Activated naive CD4-positive, alpha-beta T cell treated with anti-CD3 and anti-CD28 coated beads for 36 hours (primary cell): Measurements from ENCODE around the gene MBOAT2. TPM values are rescaled to one million over a fixed set of nuclear protein-coding genes. Genes with fewer than 3 reads are reported as not detected.
"Not testable (repeated sequence)": the region's sequence is repeated elsewhere in the genome, so short reads cannot be mapped to it uniquely, and the experiment has no call there.

Experiments used
- CTCF ChIA-PET: fragments of 350-600 bp; sonication (Branson Sonifier 250); formaldehyde crosslinking; loops from one replicate; lab custom pipeline; 2021; ENCODE audit warnings: antibody characterized with exemption; lab: Charles Lee
- DNase-seq: peaks from one replicate; pipeline ENCODE4 v3.0.0-alpha.2; 2020
- H3K27ac Mint-ChIP-seq: one replicate; pipeline ENCODE4 v1.8.0; 2021; ENCODE audit warnings: mild to moderate bottlenecking, mixed read lengths
- H3K27me3 Mint-ChIP-seq: one replicate; pipeline ENCODE4 v1.8.0; 2021; ENCODE audit warnings: low read depth, mixed read lengths
- H3K36me3 Mint-ChIP-seq: one replicate; pipeline ENCODE4 v1.8.0; 2021; ENCODE audit warnings: low read depth, mixed read lengths
- H3K4me1 Mint-ChIP-seq: one replicate; pipeline ENCODE4 v1.8.0; 2021; ENCODE audit warnings: low read depth, mixed read lengths
- H3K4me3 Mint-ChIP-seq: one replicate; pipeline ENCODE4 v1.8.0; 2021; ENCODE audit warnings: mild to moderate bottlenecking, moderate library complexity, mixed read lengths
- H3K9me3 Mint-ChIP-seq: one replicate; pipeline ENCODE4 v1.8.0; 2021; ENCODE audit warnings: mixed read lengths
- intact Hi-C: fragments of 100-400 bp; cut with micrococcal nuclease; formaldehyde crosslinking; loops from one replicate; pipeline ENCODE4 v1.15.1; 2023
- total RNA-seq, 2 experiments: library from RNA; stranded (reverse); gene quantifications; one replicate each; pipeline ENCODE4 v1.2.3, GENCODE V29; 2021

MBOAT2 gene
- total RNA-seq, 2 experiments from 2014 or later: 4.1 to 4.4 TPM

- intact Hi-C loops: no loop called here
- CTCF ChIA-PET: interaction anchor here (0.6 kb wide), 1 partner anchor 29 kb away, joined by 3 read pairs; no protein-coding TSS in a partner anchor
- Mint-ChIP-seq H3K4me3 (no peak overlapping the region), H3K27ac (no peak overlapping the region), H3K9me3 (no peaks in the 10 kb centered on the region), H3K4me1 (no peaks in the 10 kb centered on the region), H3K36me3 (no peaks in the 10 kb centered on the region), H3K27me3 (no peaks in the 10 kb centered on the region)
- DNase-seq: no peak
Observed at GRCh38 chr2:8984855-8985254, 18.6 kb downstream of the MBOAT2 start.

GRCh38 chr2:8984157-8984556 is 19.3 kb downstream of the MBOAT2 start:
- no peaks in the 10 kb centered on the region for H3K27me3 Mint-ChIP-seq
- no peaks in the 10 kb centered on the region for H3K9me3 Mint-ChIP-seq
- no peak overlapping the region for H3K27ac Mint-ChIP-seq
- no peaks in the 10 kb centered on the region for H3K4me1 Mint-ChIP-seq
- no peak overlapping the region for H3K4me3 Mint-ChIP-seq
- intact Hi-C loops: no loop called here
- H3K36me3 Mint-ChIP-seq: no peaks in the 10 kb centered on the region
- CTCF ChIA-PET: no interaction called here
- DNase-seq: no peak

GRCh38 chr2:8983571-8983970 is 19.9 kb downstream of the MBOAT2 start:
- intact Hi-C loops: no loop called here
- no peaks in the 10 kb centered on the region for H3K4me1 Mint-ChIP-seq
- DNase-seq: no peak
- no peaks in the 10 kb centered on the region for H3K9me3 Mint-ChIP-seq
- no peaks in the 10 kb centered on the region for H3K36me3 Mint-ChIP-seq
- no peaks in the 10 kb centered on the region for H3K27me3 Mint-ChIP-seq
- no peak overlapping the region for H3K27ac Mint-ChIP-seq
- CTCF ChIA-PET: no interaction called here
- no peak overlapping the region for H3K4me3 Mint-ChIP-seq

- H3K9me3 Mint-ChIP-seq: no peaks in the 10 kb centered on the region
- intact Hi-C loops: no loop called here
Observed at GRCh38 chr2:8981876-8982275, 21.6 kb downstream of the MBOAT2 start.

GRCh38 chr2:8980096-8980495 is 23.4 kb downstream of the MBOAT2 start:
- no peaks in the 10 kb centered on the region for H3K9me3 Mint-ChIP-seq
- H3K4me1 Mint-ChIP-seq: no peaks in the 10 kb centered on the region
- no peak overlapping the region for H3K4me3 Mint-ChIP-seq
- no peak for DNase-seq
- H3K27me3 Mint-ChIP-seq: no peaks in the 10 kb centered on the region
- H3K27ac Mint-ChIP-seq: no peak overlapping the region
- CTCF ChIA-PET: no interaction called here
- intact Hi-C loops: no loop called here
- H3K36me3 Mint-ChIP-seq: no peaks in the 10 kb centered on the region

More at GRCh38 chr2:8981876-8982275, 21.6 kb downstream of the MBOAT2 start:
- DNase-seq: no peak
- no peaks in the 10 kb centered on the region for H3K4me1 Mint-ChIP-seq
- H3K27me3 Mint-ChIP-seq: no peaks in the 10 kb centered on the region
- no peak overlapping the region for H3K4me3 Mint-ChIP-seq
- CTCF ChIA-PET: no interaction called here
- no peak overlapping the region for H3K27ac Mint-ChIP-seq
- no peaks in the 10 kb centered on the region for H3K36me3 Mint-ChIP-seq

GRCh38 chr2:8977758-8978157 is 25.7 kb downstream of the MBOAT2 start:
- Mint-ChIP-seq H3K36me3 (no peaks in the 10 kb centered on the region), H3K4me1 (no peaks in the 10 kb centered on the region), H3K27ac (no peak overlapping the region), H3K9me3 (no peaks in the 10 kb centered on the region), H3K4me3 (no peak overlapping the region), H3K27me3 (no peaks in the 10 kb centered on the region)
- CTCF ChIA-PET: no interaction called here
- DNase-seq: no peak
- intact Hi-C loops: no loop called here

GRCh38 chr2:8976442-8977259 is 26.8 kb downstream of the MBOAT2 start:
- no peak for DNase-seq
- Mint-ChIP-seq H3K36me3 (no peaks in the 10 kb centered on the region), H3K4me3 (no peak overlapping the region), H3K27ac (no peak overlapping the region), H3K9me3 (no peaks in the 10 kb centered on the region), H3K4me1 (no peaks in the 10 kb centered on the region), H3K27me3 (no peaks in the 10 kb centered on the region)
- CTCF ChIA-PET: interaction anchor here (1.3 kb wide), 1 partner anchor 108 kb away, joined by 3 read pairs; no protein-coding TSS in a partner anchor
- intact Hi-C loops: no loop called here

GRCh38 chr2:8974016-8974415 is 29.5 kb downstream of the MBOAT2 start:
- no peak overlapping the region for H3K27ac Mint-ChIP-seq
- no peaks in the 10 kb centered on the region for H3K36me3 Mint-ChIP-seq
- CTCF ChIA-PET: no interaction called here
- intact Hi-C loops: no loop called here
- H3K9me3 Mint-ChIP-seq: no peaks in the 10 kb centered on the region
- no peak for DNase-seq
- H3K27me3 Mint-ChIP-seq: peaks cover 4% of the 10 kb centered on the region
- no peaks in the 10 kb centered on the region for H3K4me1 Mint-ChIP-seq
- H3K4me3 Mint-ChIP-seq: no peak overlapping the region

- H3K27me3 Mint-ChIP-seq, H3K36me3 Mint-ChIP-seq, intact Hi-C loops, DNase-seq, H3K9me3 Mint-ChIP-seq, CTCF ChIA-PET, H3K27ac Mint-ChIP-seq, H3K4me3 Mint-ChIP-seq, H3K4me1 Mint-ChIP-seq: not testable (repeated sequence)
Observed at GRCh38 chr2:8973017-8973416, 30.5 kb downstream of the MBOAT2 start.

- H3K9me3 Mint-ChIP-seq, H3K4me1 Mint-ChIP-seq, H3K27ac Mint-ChIP-seq, H3K36me3 Mint-ChIP-seq, intact Hi-C loops, CTCF ChIA-PET, H3K27me3 Mint-ChIP-seq, DNase-seq, H3K4me3 Mint-ChIP-seq: not testable (repeated sequence)
Observed at GRCh38 chr2:8972535-8972934, 30.9 kb downstream of the MBOAT2 start.

- H3K4me1 Mint-ChIP-seq, H3K36me3 Mint-ChIP-seq, intact Hi-C loops, H3K9me3 Mint-ChIP-seq, H3K4me3 Mint-ChIP-seq, H3K27ac Mint-ChIP-seq, CTCF ChIA-PET, DNase-seq, H3K27me3 Mint-ChIP-seq: not testable (repeated sequence)
Observed at GRCh38 chr2:8969348-8969747, 34.1 kb downstream of the MBOAT2 start.

GRCh38 chr2:8966123-8966908 is 37.2 kb downstream of the MBOAT2 start:
- H3K4me1 Mint-ChIP-seq: no peaks in the 10 kb centered on the region
- no peak overlapping the region for H3K27ac Mint-ChIP-seq
- H3K9me3 Mint-ChIP-seq: no peaks in the 10 kb centered on the region
- DNase-seq: no peak
- intact Hi-C loops: no loop called here
- peaks cover 6% of the 10 kb centered on the region for H3K27me3 Mint-ChIP-seq
- no peak overlapping the region for H3K4me3 Mint-ChIP-seq
- no peaks in the 10 kb centered on the region for H3K36me3 Mint-ChIP-seq
- CTCF ChIA-PET: interaction anchor here (0.6 kb wide), 1 partner anchor 1904 kb away, joined by 3 read pairs; no protein-coding TSS in a partner anchor
